HepG2 (cell line): ENCODE results near the gene TP53I3. TPM values are rescaled to one million over a fixed set of nuclear protein-coding genes. Genes with fewer than 3 reads are reported as not detected.

Experiments
- ATAC-seq: fragments of 200-7000 bp; cut with Tn5 transposase; 3 replicates; pipeline ENCODE4 v1.9.1; 2020; ENCODE audit warnings: mild to moderate bottlenecking, moderate library complexity
- BruUV-seq: library from RNA; stranded (reverse); fragments of 400-500 nt; replicated peaks from 2 replicates; lab custom pipeline; 2021; lab: Mats Ljungman, UMichigan
- CTCF ChIA-PET: fragments of 300-600 bp; formaldehyde crosslinking; extraction: SDS; loops from one replicate; lab custom pipeline; 2021; ENCODE audit warnings: low total read pairs, inconsistent platforms, low intra/inter-chr PET ratio; lab: Yijun Ruan, JAX
- POLR2A ChIA-PET: fragments of 350-600 bp; sonication (Branson Sonifier 250); formaldehyde crosslinking; loops from one replicate; lab custom pipeline; 2020; ENCODE audit warnings: antibody characterized with exemption, inconsistent platforms; lab: Yijun Ruan, JAX
- DNase-seq: peaks from one replicate; pipeline ENCODE4 v3.0.0-alpha.2; 2015; ENCODE audit warnings: low spot score
- FAIRE-seq: peaks from 3 replicates; lab custom pipeline; 2011; peaks lifted over from hg19 to GRCh38; lab: Jason Lieb, UNC
- H2AFZ ChIP-seq: one replicate; pipeline ENCODE4 v1.6.1; 2011; ENCODE audit warnings: low read length, inconsistent platforms
- H3K27ac ChIP-seq: fragments of 300-600 bp; 3 replicates; pipeline ENCODE4 v1.8.0; 2011; ENCODE audit warnings: mixed run types, mild to moderate bottlenecking, mixed read lengths, low read length, inconsistent platforms; ENCODE audit not compliant: insufficient read depth; ENCODE audit errors: extremely low read length
- H3K27me3 ChIP-seq, 2 experiments: fragments of 200-600 bp in 1 of 2; 2 replicates in 1 of 2; 3 replicates in 1 of 2; pipeline versions ENCODE4 v1.6.0 to v1.8.0; 2011; ENCODE audit warnings: low read length in 2 of 2, mild to moderate bottlenecking in 2 of 2, moderate library complexity in 2 of 2, inconsistent platforms in 1 of 2; ENCODE audit not compliant: insufficient read depth in 2 of 2, control insufficient read depth in 1 of 2
- H3K36me3 ChIP-seq, 2 experiments: fragments of 200-600 bp in 1 of 2; replicated peaks in 1 of 2; 2 replicates in 1 of 2; 3 replicates in 1 of 2; pipeline versions ENCODE4 v1.5.1 to v1.8.0; 2011; ENCODE audit warnings: low read length in 2 of 2, inconsistent platforms in 1 of 2; ENCODE audit not compliant: insufficient read depth in 2 of 2, control insufficient read depth in 1 of 2
- H3K4me1 ChIP-seq: 2 replicates; pipeline ENCODE4 v1.5.1; 2012; ENCODE audit warnings: low read length, inconsistent platforms; ENCODE audit not compliant: insufficient read depth
- H3K4me2 ChIP-seq: 2 replicates; pipeline ENCODE4 v1.6.0; 2011; ENCODE audit warnings: low read depth, low read length, inconsistent platforms
- H3K4me3 ChIP-seq, 3 experiments: fragments of 200-600 bp in 1 of 3; sonication (generic), shearing (Covaris generic) in 1 of 3; replicated peaks in 1 of 3; 2 replicates each; pipeline ENCODE4 v1.5.1; 2011 to 2016; ENCODE audit warnings: low read length in 3 of 3, inconsistent platforms in 2 of 3, low read depth in 2 of 3, mild to moderate bottlenecking in 2 of 3, control low read depth in 1 of 3, mixed read lengths in 1 of 3; ENCODE audit not compliant: insufficient read depth in 1 of 3
- H3K79me2 ChIP-seq: one replicate; pipeline ENCODE4 v1.6.1; 2011; ENCODE audit warnings: low read length, inconsistent platforms; ENCODE audit not compliant: insufficient read depth
- H3K9ac ChIP-seq: 2 replicates; pipeline ENCODE4 v1.6.0; 2011; ENCODE audit warnings: mild to moderate bottlenecking, low read depth, low read length, inconsistent platforms; ENCODE audit not compliant: insufficient read depth
- H3K9me3 ChIP-seq: 2 replicates; pipeline ENCODE4 v1.5.1; 2012; ENCODE audit warnings: mild to moderate bottlenecking, low read length
- H4K20me1 ChIP-seq: 2 replicates; pipeline ENCODE4 v1.6.0; 2011; ENCODE audit warnings: inconsistent platforms, mild to moderate bottlenecking, low read length, moderate library complexity; ENCODE audit not compliant: insufficient read depth
- ARHGAP35 ChIP-seq: sonication (generic); formaldehyde crosslinking; IDR thresholded peaks from 2 replicates; pipeline ENCODE4 v1.9.0; 2022; ENCODE audit warnings: mild to moderate bottlenecking, inconsistent platforms, moderate library complexity, missing genetic modification reagents, borderline replicate concordance
- ELF4 ChIP-seq: sonication (generic); formaldehyde crosslinking; IDR thresholded peaks from 2 replicates; pipeline ENCODE4 v1.5.0; 2020; ENCODE audit warnings: missing genetic modification reagents, mild to moderate bottlenecking, moderate library complexity, borderline replicate concordance
- HDAC1 ChIP-seq: sonication (generic); formaldehyde crosslinking; IDR thresholded peaks from 2 replicates; pipeline ENCODE4 v1.5.1; 2020; ENCODE audit warnings: mild to moderate bottlenecking, missing genetic modification reagents
- ISL2 ChIP-seq: sonication (generic); formaldehyde crosslinking; IDR thresholded peaks from 2 replicates; pipeline ENCODE4 v1.5.0; 2020; ENCODE audit warnings: missing genetic modification reagents
- MIXL1 ChIP-seq: IDR thresholded peaks from 2 replicates; pipeline ENCODE4 v1.6.1; 2016
- MTERF4 ChIP-seq: sonication (generic); formaldehyde crosslinking; IDR thresholded peaks from 2 replicates; pipeline ENCODE4 v1.8.0; 2023; ENCODE audit warnings: mild to moderate bottlenecking, missing genetic modification reagents
- MXD3 ChIP-seq: IDR thresholded peaks from 2 replicates; pipeline ENCODE4 v1.6.1; 2016; ENCODE audit warnings: mild to moderate bottlenecking, missing biosample characterization, missing genetic modification reagents
- NCOA2 ChIP-seq: sonication (generic); formaldehyde crosslinking; IDR thresholded peaks from 2 replicates; pipeline ENCODE4 v1.8.0; 2022; ENCODE audit warnings: inconsistent platforms
- SP2 ChIP-seq: sonication (generic); formaldehyde crosslinking; IDR thresholded peaks from 2 replicates; pipeline ENCODE4 v1.5.1; 2020; ENCODE audit warnings: mild to moderate bottlenecking, missing genetic modification reagents
- ZNF598 ChIP-seq: sonication (generic); formaldehyde crosslinking; IDR thresholded peaks from 2 replicates; pipeline ENCODE4 v1.5.1; 2020; ENCODE audit warnings: mild to moderate bottlenecking, missing genetic modification reagents, borderline replicate concordance
- WGBS: methylation state at CpG from one replicate; pipeline ENCODE4 v1.1.6; 2017; ENCODE audit warnings: low lambda C conversion rate; 5-methylcytosine and 5-hydroxymethylcytosine counted together
- in situ Hi-C: cut with HindIII; loops from 2 replicates; pipeline ENCODE4 v1.10.0; 2017; ENCODE audit warnings: low pct_unique_long_range_greater_than_20kb; ENCODE audit not compliant: extremely low pct_ligation_motif_present
- intact Hi-C: fragments of 100-400 bp; cut with micrococcal nuclease; formaldehyde crosslinking; loops from one replicate; pipeline ENCODE4 v1.10.0; 2022; ENCODE audit not compliant: unreplicated experiment
- polyA plus RNA-seq, 8 experiments: library from polyadenylated mRNA; depleted of rRNA in 3 of 8; stranded (reverse) in 7 of 8; unstranded in 1 of 8; fragments of >200 nt; fragmentation: Illumina TruSeq in 4 of 8; extraction: Trizol in 4 of 8; gene quantifications; 2 replicates each; pipeline versions ENCODE4 v1.2.1 to v1.2.3, GENCODE V29; 2011 to 2016; ENCODE audit warnings: low read depth in 4 of 8, missing spikeins in 1 of 8, mixed read lengths in 1 of 8; ENCODE audit not compliant: insufficient read depth in 1 of 8
- total RNA-seq, 5 experiments: library from RNA; depleted of rRNA; stranded (reverse); fragments of >200 nt; fragmentation: Illumina TruSeq; extraction: Trizol; gene quantifications; 2 replicates each; pipeline ENCODE4 v1.2.3, GENCODE V29; 2016; ENCODE audit warnings: low read depth in 1 of 5

The TP53I3 gene
- total and polyA plus RNA-seq, 2 of the 13 experiments (the other 11 are each of a cell fraction or from before 2014, with no cell fraction given): 25.0 to 44.1 TPM

GRCh38 chr2:24102677-24103076 lies 18.0 kb upstream of the TP53I3 start:
- H3K4me1 ChIP-seq: 0 out of 2 replicates have a peak, but pooled peaks cover 5% of the 10 kb centered on the region
- H3K27me3 ChIP-seq: peaks cover 0 to 8% of the 10 kb centered on the region in 2 experiments; a peak in 1 of 5 replicates
- FAIRE-seq (no peak), DNase-seq (no peak), ATAC-seq (no peak)
- ChIA-PET POLR2A (interaction anchor here (1.3 kb wide), 1 partner anchor 18 kb away, joined by 3 read pairs; the partner anchor contains the start of gene TP53I3), CTCF (no interaction called here)
- intact Hi-C loops: no loop called here
- no peaks in the 10 kb centered on the region for H3K79me2 ChIP-seq
- TF ChIP-seq ELF4 (CRISPR knock-in tag): no peak
- TF ChIP-seq HDAC1 (CRISPR knock-in tag): no peak
- no peak for TF ChIP-seq MIXL1 (CRISPR knock-in tag)
- no peak for TF ChIP-seq MTERF4 (CRISPR knock-in tag)
- no peak for TF ChIP-seq ZNF598
- no peak for TF ChIP-seq MXD3 (CRISPR knock-in tag)
- TF ChIP-seq SP2 (CRISPR knock-in tag): no peak
- no peak for TF ChIP-seq ISL2 (CRISPR knock-in tag)
- TF ChIP-seq NCOA2 (CRISPR knock-in tag): no peak
- TF ChIP-seq ARHGAP35 (CRISPR knock-in tag): no peak
- no peak overlapping the region for H3K9ac ChIP-seq
- BruUV-seq: no TSS peak
- no peak overlapping the region for H3K27ac ChIP-seq
- in situ Hi-C loops: no loop called here
- 82% methylated on average over 1 of the region's 1 CpG for WGBS
- H3K9me3 ChIP-seq: peaks cover 9% of the 10 kb centered on the region; the same call in 1 of the 2 replicates
- no peaks in the 10 kb centered on the region for H3K36me3 ChIP-seq
- no peaks in the 10 kb centered on the region for H4K20me1 ChIP-seq
- H3K4me2 ChIP-seq: no peak overlapping the region
- H3K4me3 ChIP-seq: no peak overlapping the region
- H2AFZ ChIP-seq: no peak overlapping the region
